HEK293 (cell line): Measurements from ENCODE around the gene ARGLU1.

Source experiments
- CTCF ChIA-PET: fragments of 350-600 bp; formaldehyde crosslinking; extraction: SDS; loops from one replicate; lab custom pipeline; 2021; ENCODE audit warnings: antibody characterized with exemption; lab: Yijun Ruan, JAX
- POLR2A ChIA-PET: fragments of 300-600 bp; formaldehyde crosslinking; extraction: SDS; loops from one replicate; lab custom pipeline; 2020; ENCODE audit warnings: antibody characterized with exemption, inconsistent platforms; lab: Yijun Ruan, JAX
- H3K27ac ChIP-seq: fragments of 200-500 bp; sonication (Bioruptor generic); 2 replicates; pipeline ENCODE4 v1.5.1; 2014; ENCODE audit warnings: low read depth, low read length, control low read depth, inconsistent platforms; ENCODE audit errors: extremely low read depth
- H3K36me3 ChIP-seq, 2 experiments: fragments of 200-500 bp in 1 of 2; sonication (Bioruptor generic) in 1 of 2; 1 replicate in 1 of 2; 2 replicates in 1 of 2; pipeline ENCODE4 v1.5.1; 2014 to 2017; ENCODE audit warnings: inconsistent platforms in 2 of 2, low read length in 2 of 2; ENCODE audit not compliant: control insufficient read depth in 2 of 2, insufficient read depth in 1 of 2
- H3K4me1 ChIP-seq: fragments of 200-500 bp; sonication (Bioruptor generic); 2 replicates; pipeline ENCODE4 v1.5.1; 2014; ENCODE audit warnings: mild to moderate bottlenecking, low read length, inconsistent platforms; ENCODE audit not compliant: control insufficient read depth, insufficient read depth
- H3K4me3 ChIP-seq: 2 replicates; pipeline ENCODE4 v1.5.1; 2011; ENCODE audit warnings: low read depth, mild to moderate bottlenecking, control low read depth, low read length, moderate library complexity
- H3K9me3 ChIP-seq: fragments of 200-500 bp; sonication (Bioruptor generic); 2 replicates; pipeline ENCODE4 v1.5.1; 2014; ENCODE audit warnings: low read depth, low read length, inconsistent platforms; ENCODE audit not compliant: control insufficient read depth, insufficient read depth
- BCL11B ChIP-seq: fragments of 450-650 bp; formaldehyde crosslinking; IDR thresholded peaks from 2 replicates; pipeline ENCODE4 v1.5.1; 2016; ENCODE audit warnings: low read depth, missing biosample characterization, missing genetic modification characterization
- KLF10 ChIP-seq: fragments of 450-650 bp; IDR thresholded peaks from 2 replicates; pipeline ENCODE4 v1.5.1; 2018; ENCODE audit warnings: missing biosample characterization, mild to moderate bottlenecking, missing genetic modification characterization
- KLF9 ChIP-seq: fragments of 450-650 bp; formaldehyde crosslinking; IDR thresholded peaks from 2 replicates; pipeline ENCODE4 v1.5.1; 2016; ENCODE audit warnings: missing biosample characterization, missing genetic modification characterization, low read depth
- ZBTB1 ChIP-seq: fragments of 450-650 bp; formaldehyde crosslinking; IDR thresholded peaks from 2 replicates; pipeline ENCODE4 v1.5.1; 2016; ENCODE audit warnings: missing biosample characterization, missing genetic modification characterization
- ZBTB21 ChIP-seq: fragments of 450-650 bp; formaldehyde crosslinking; IDR thresholded peaks from 2 replicates; pipeline ENCODE4 v1.5.1; 2017; ENCODE audit warnings: missing biosample characterization, missing genetic modification characterization
- ZEB2 ChIP-seq: fragments of 450-650 bp; formaldehyde crosslinking; IDR thresholded peaks from 2 replicates; pipeline ENCODE4 v1.5.1; 2016; ENCODE audit warnings: missing biosample characterization, missing genetic modification characterization
- ZFP37 ChIP-seq: fragments of 450-650 bp; formaldehyde crosslinking; IDR thresholded peaks from 2 replicates; pipeline ENCODE4 v1.5.1; 2016; ENCODE audit warnings: missing biosample characterization, missing genetic modification characterization
- ZNF558 ChIP-seq: fragments of 450-650 bp; formaldehyde crosslinking; IDR thresholded peaks from 2 replicates; pipeline ENCODE4 v1.5.1; 2016; ENCODE audit warnings: missing biosample characterization, missing genetic modification characterization
- ZNF600 ChIP-seq: fragments of 450-650 bp; formaldehyde crosslinking; IDR thresholded peaks from 2 replicates; pipeline ENCODE4 v1.5.1; 2016; ENCODE audit warnings: missing biosample characterization, missing genetic modification characterization
- ZNF626 ChIP-seq: fragments of 450-650 bp; sonication (Bioruptor Pico); formaldehyde crosslinking; IDR thresholded peaks from 2 replicates; pipeline ENCODE4 v1.5.1; 2018; ENCODE audit warnings: missing biosample characterization, missing genetic modification characterization, inconsistent platforms
- ZNF654 ChIP-seq: fragments of 450-650 bp; formaldehyde crosslinking; IDR thresholded peaks from 2 replicates; pipeline ENCODE4 v1.5.1; 2016; ENCODE audit warnings: low read depth, missing biosample characterization, missing genetic modification characterization
- ZNF768 ChIP-seq: fragments of 450-650 bp; formaldehyde crosslinking; IDR thresholded peaks from 2 replicates; pipeline ENCODE4 v1.5.1; 2018; ENCODE audit warnings: missing biosample characterization, mild to moderate bottlenecking, missing genetic modification characterization
- ZNF777 ChIP-seq: fragments of 450-650 bp; formaldehyde crosslinking; IDR thresholded peaks from 2 replicates; pipeline ENCODE4 v1.5.1; 2017; ENCODE audit warnings: missing biosample characterization, missing genetic modification characterization, borderline replicate concordance
- ZSCAN16 ChIP-seq: fragments of 450-650 bp; formaldehyde crosslinking; IDR thresholded peaks from 2 replicates; pipeline ENCODE4 v1.5.1; 2016; ENCODE audit warnings: missing biosample characterization, missing genetic modification characterization
- ZXDB ChIP-seq: fragments of 450-650 bp; formaldehyde crosslinking; IDR thresholded peaks from 2 replicates; pipeline ENCODE4 v1.5.1; 2016; ENCODE audit warnings: missing biosample characterization, missing genetic modification characterization
- TF ChIP-seq, protein P1 (sequence below): fragments of 450-650 bp; formaldehyde crosslinking; IDR thresholded peaks from 2 replicates; pipeline ENCODE4 v1.5.1; 2016; ENCODE audit warnings: missing biosample characterization, missing genetic modification characterization
- TF ChIP-seq, protein P2 (sequence below): fragments of 450-650 bp; formaldehyde crosslinking; IDR thresholded peaks from 2 replicates; pipeline ENCODE4 v1.5.1; 2016; ENCODE audit warnings: missing biosample characterization, missing genetic modification characterization, borderline replicate concordance
- TF ChIP-seq, protein P3 (sequence below): fragments of 450-650 bp; formaldehyde crosslinking; IDR thresholded peaks from 2 replicates; pipeline ENCODE4 v1.5.1; 2016; ENCODE audit warnings: missing biosample characterization, missing genetic modification characterization, low read depth

Gene ARGLU1

GRCh38 chr13:106532111-106532929 is 35.6 kb downstream of the ARGLU1 start (continued):
- TF ChIP-seq, protein P1, sequence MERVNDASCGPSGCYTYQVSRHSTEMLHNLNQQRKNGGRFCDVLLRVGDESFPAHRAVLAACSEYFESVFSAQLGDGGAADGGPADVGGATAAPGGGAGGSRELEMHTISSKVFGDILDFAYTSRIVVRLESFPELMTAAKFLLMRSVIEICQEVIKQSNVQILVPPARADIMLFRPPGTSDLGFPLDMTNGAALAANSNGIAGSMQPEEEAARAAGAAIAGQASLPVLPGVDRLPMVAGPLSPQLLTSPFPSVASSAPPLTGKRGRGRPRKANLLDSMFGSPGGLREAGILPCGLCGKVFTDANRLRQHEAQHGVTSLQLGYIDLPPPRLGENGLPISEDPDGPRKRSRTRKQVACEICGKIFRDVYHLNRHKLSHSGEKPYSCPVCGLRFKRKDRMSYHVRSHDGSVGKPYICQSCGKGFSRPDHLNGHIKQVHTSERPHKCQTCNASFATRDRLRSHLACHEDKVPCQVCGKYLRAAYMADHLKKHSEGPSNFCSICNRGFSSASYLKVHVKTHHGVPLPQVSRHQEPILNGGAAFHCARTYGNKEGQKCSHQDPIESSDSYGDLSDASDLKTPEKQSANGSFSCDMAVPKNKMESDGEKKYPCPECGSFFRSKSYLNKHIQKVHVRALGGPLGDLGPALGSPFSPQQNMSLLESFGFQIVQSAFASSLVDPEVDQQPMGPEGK (tag by site-specific recombination): peak; percentile 44
- TF ChIP-seq, protein P2, sequence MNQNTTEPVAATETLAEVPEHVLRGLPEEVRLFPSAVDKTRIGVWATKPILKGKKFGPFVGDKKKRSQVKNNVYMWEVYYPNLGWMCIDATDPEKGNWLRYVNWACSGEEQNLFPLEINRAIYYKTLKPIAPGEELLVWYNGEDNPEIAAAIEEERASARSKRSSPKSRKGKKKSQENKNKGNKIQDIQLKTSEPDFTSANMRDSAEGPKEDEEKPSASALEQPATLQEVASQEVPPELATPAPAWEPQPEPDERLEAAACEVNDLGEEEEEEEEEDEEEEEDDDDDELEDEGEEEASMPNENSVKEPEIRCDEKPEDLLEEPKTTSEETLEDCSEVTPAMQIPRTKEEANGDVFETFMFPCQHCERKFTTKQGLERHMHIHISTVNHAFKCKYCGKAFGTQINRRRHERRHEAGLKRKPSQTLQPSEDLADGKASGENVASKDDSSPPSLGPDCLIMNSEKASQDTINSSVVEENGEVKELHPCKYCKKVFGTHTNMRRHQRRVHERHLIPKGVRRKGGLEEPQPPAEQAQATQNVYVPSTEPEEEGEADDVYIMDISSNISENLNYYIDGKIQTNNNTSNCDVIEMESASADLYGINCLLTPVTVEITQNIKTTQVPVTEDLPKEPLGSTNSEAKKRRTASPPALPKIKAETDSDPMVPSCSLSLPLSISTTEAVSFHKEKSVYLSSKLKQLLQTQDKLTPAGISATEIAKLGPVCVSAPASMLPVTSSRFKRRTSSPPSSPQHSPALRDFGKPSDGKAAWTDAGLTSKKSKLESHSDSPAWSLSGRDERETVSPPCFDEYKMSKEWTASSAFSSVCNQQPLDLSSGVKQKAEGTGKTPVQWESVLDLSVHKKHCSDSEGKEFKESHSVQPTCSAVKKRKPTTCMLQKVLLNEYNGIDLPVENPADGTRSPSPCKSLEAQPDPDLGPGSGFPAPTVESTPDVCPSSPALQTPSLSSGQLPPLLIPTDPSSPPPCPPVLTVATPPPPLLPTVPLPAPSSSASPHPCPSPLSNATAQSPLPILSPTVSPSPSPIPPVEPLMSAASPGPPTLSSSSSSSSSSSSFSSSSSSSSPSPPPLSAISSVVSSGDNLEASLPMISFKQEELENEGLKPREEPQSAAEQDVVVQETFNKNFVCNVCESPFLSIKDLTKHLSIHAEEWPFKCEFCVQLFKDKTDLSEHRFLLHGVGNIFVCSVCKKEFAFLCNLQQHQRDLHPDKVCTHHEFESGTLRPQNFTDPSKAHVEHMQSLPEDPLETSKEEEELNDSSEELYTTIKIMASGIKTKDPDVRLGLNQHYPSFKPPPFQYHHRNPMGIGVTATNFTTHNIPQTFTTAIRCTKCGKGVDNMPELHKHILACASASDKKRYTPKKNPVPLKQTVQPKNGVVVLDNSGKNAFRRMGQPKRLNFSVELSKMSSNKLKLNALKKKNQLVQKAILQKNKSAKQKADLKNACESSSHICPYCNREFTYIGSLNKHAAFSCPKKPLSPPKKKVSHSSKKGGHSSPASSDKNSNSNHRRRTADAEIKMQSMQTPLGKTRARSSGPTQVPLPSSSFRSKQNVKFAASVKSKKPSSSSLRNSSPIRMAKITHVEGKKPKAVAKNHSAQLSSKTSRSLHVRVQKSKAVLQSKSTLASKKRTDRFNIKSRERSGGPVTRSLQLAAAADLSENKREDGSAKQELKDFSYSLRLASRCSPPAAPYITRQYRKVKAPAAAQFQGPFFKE (tag by site-specific recombination): no peak
- no peak for TF ChIP-seq ZNF626 (tag by site-specific recombination)
- TF ChIP-seq, protein P3, sequence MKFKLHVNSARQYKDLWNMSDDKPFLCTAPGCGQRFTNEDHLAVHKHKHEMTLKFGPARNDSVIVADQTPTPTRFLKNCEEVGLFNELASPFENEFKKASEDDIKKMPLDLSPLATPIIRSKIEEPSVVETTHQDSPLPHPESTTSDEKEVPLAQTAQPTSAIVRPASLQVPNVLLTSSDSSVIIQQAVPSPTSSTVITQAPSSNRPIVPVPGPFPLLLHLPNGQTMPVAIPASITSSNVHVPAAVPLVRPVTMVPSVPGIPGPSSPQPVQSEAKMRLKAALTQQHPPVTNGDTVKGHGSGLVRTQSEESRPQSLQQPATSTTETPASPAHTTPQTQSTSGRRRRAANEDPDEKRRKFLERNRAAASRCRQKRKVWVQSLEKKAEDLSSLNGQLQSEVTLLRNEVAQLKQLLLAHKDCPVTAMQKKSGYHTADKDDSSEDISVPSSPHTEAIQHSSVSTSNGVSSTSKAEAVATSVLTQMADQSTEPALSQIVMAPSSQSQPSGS (tag by site-specific recombination): no peak
- no peak for TF ChIP-seq ZNF654
- TF ChIP-seq ZBTB21 (tag by site-specific recombination): no peak
- TF ChIP-seq ZXDB (tag by site-specific recombination): no peak
- TF ChIP-seq ZNF600 (tag by site-specific recombination): peak; percentile 46
- no peak for TF ChIP-seq BCL11B (tag by site-specific recombination)
- TF ChIP-seq ZEB2 (tag by site-specific recombination): peak; percentile 25; the same call in 1 of the 2 replicates
- TF ChIP-seq ZNF777: no peak
- no peak for TF ChIP-seq ZNF768
- no peak for TF ChIP-seq ZNF558
- no peak for TF ChIP-seq ZBTB1
- no peak for TF ChIP-seq ZSCAN16

DNA sequence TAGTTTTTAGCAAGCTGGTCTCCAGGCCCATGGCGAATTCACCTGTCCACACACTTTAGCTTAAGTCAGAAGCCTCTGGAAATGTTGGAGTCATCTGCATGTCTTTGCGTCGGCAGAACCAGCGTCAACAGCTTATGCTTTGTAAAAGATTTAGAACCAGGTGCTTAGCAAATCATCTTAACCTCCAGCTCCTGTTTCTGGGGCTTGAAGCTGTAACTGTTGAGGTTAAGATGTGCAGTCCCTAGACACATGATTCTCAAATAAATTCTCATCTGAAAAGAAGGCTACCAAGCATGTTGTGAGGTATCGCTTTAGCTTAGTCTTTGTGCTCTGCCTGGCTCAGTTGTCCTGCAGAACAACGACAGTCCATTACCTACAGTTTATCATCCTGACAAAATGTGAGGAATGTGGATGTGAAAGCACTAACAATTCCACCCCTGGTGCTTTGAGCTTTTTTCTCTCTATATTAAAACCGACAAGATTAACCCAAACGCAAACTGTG is 36.9 kb downstream of the ARGLU1 start:
- H3K4me1 ChIP-seq: peaks cover 30% of the 10 kb centered on the region
- no peak overlapping the region for H3K27ac ChIP-seq
- CTCF ChIA-PET: interaction anchor here (0.6 to 1.5 kb wide), 3 partner anchors 17 to 448 kb away, joined by 3 to 4 read pairs (median 4); no protein-coding TSS in a partner anchor
- POLR2A ChIA-PET: interaction anchor here (0.6 to 1.9 kb wide), 2 partner anchors 59 to 135 kb away, joined by 4 to 6 read pairs; no protein-coding TSS in a partner anchor
- no peaks in the 10 kb centered on the region for H3K9me3 ChIP-seq
- H3K4me3 ChIP-seq: peak overlapping the region; percentile 87
- H3K36me3 ChIP-seq: peaks cover 0 to 13% of the 10 kb centered on the region in 2 experiments; a peak in 1 of 3 replicates
- TF ChIP-seq KLF10: no peak
- peak; percentile 57 for TF ChIP-seq ZNF600 (tag by site-specific recombination)
- TF ChIP-seq KLF9: no peak
- peak; percentile 7; the same call in 1 of the 2 replicates for TF ChIP-seq ZFP37
